T-helper 2 cell treated with Interferon-gamma antibody and Interleukin-4, amounts not matched to agents 5 μg/mL and 100 μg/mL, for 36 hours (primary cell): ENCODE measurements around the gene CCER1.
"Not testable (repeated sequence)": the region's sequence is repeated elsewhere in the genome, so short reads cannot be mapped to it uniquely, and the experiment has no call there.

Source experiments
- DNase-seq: peaks from one replicate; pipeline ENCODE4 v3.0.0; 2021; ENCODE audit warnings: low spot score
- H3K27ac Mint-ChIP-seq: one replicate; pipeline ENCODE4 v1.8.0; 2021; ENCODE audit warnings: mild to moderate bottlenecking, mixed read lengths
- H3K27me3 Mint-ChIP-seq: one replicate; pipeline ENCODE4 v1.8.0; 2021; ENCODE audit warnings: low read depth, mixed read lengths
- H3K36me3 Mint-ChIP-seq: one replicate; pipeline ENCODE4 v1.8.0; 2021; ENCODE audit warnings: low read depth, mixed read lengths
- H3K4me1 Mint-ChIP-seq: one replicate; pipeline ENCODE4 v1.8.0; 2021; ENCODE audit warnings: low read depth, mixed read lengths
- H3K4me3 Mint-ChIP-seq: one replicate; pipeline ENCODE4 v1.8.0; 2022; ENCODE audit warnings: mild to moderate bottlenecking, moderate library complexity, mixed read lengths
- H3K9me3 Mint-ChIP-seq: one replicate; pipeline ENCODE4 v1.8.0; 2021; ENCODE audit warnings: mixed read lengths

Gene CCER1

GRCh38 chr12:90954921-90955320 lies at the start of gene CCER1:
TSS of gene CCER1 (minus strand) at chr12:90955176. CDS start at chr12:90954742, 434 bp downstream.
- peaks cover 3% of the 10 kb centered on the region for H3K27me3 Mint-ChIP-seq
- no peak for DNase-seq
- no peak within 1 kb of the TSS for H3K4me3 Mint-ChIP-seq
- no peaks in the 10 kb centered on the region for H3K4me1 Mint-ChIP-seq
- no peaks in the 10 kb centered on the region for H3K36me3 Mint-ChIP-seq
- no peak within 1 kb of the TSS for H3K27ac Mint-ChIP-seq
- H3K9me3 Mint-ChIP-seq = no peaks in the 10 kb centered on the region

GRCh38 chr12:91003737-91004136 lies 48.8 kb upstream of the CCER1 start:
- DNase-seq = no peak
- H3K9me3 Mint-ChIP-seq = no peaks in the 10 kb centered on the region
- H3K27me3 Mint-ChIP-seq = peaks cover 22% of the 10 kb centered on the region
- no peak overlapping the region for H3K4me3 Mint-ChIP-seq
- H3K27ac Mint-ChIP-seq = no peak overlapping the region
- no peaks in the 10 kb centered on the region for H3K36me3 Mint-ChIP-seq
- H3K4me1 Mint-ChIP-seq = peaks cover 19% of the 10 kb centered on the region

GRCh38 chr12:91001306-91001705 lies 46.3 kb upstream of the CCER1 start:
- no peak for DNase-seq
- no peak overlapping the region for H3K4me3 Mint-ChIP-seq

GRCh38 chr12:90999966-91000365 lies 45.0 kb upstream of the CCER1 start:
- DNase-seq = no peak
- no peak overlapping the region for H3K27ac Mint-ChIP-seq
- no peaks in the 10 kb centered on the region for H3K9me3 Mint-ChIP-seq

More at GRCh38 chr12:91001306-91001705, 46.3 kb upstream of the CCER1 start:
- Mint-ChIP-seq H3K27ac (no peak overlapping the region), H3K9me3 (no peaks in the 10 kb centered on the region), H3K4me1 (no peaks in the 10 kb centered on the region), H3K27me3 (peaks cover 18% of the 10 kb centered on the region), H3K36me3 (no peaks in the 10 kb centered on the region)

GRCh38 chr12:90999527-90999926 lies 44.6 kb upstream of the CCER1 start:
- Mint-ChIP-seq H3K36me3 (no peaks in the 10 kb centered on the region), H3K27ac (no peak overlapping the region), H3K27me3 (peaks cover 11% of the 10 kb centered on the region), H3K9me3 (no peaks in the 10 kb centered on the region), H3K4me1 (no peaks in the 10 kb centered on the region), H3K4me3 (no peak overlapping the region)
- no peak for DNase-seq

More at GRCh38 chr12:90999966-91000365, 45.0 kb upstream of the CCER1 start:
- Mint-ChIP-seq H3K27me3 (peaks cover 11% of the 10 kb centered on the region), H3K36me3 (no peaks in the 10 kb centered on the region), H3K4me1 (no peaks in the 10 kb centered on the region), H3K4me3 (no peak overlapping the region)

- H3K27me3 Mint-ChIP-seq = no peaks in the 10 kb centered on the region
- H3K36me3 Mint-ChIP-seq = no peaks in the 10 kb centered on the region
- no peak overlapping the region for H3K27ac Mint-ChIP-seq
- no peak overlapping the region for H3K4me3 Mint-ChIP-seq
- DNase-seq = no peak
- H3K9me3 Mint-ChIP-seq = no peaks in the 10 kb centered on the region
- no peaks in the 10 kb centered on the region for H3K4me1 Mint-ChIP-seq
These were observed 40.0 kb upstream of the CCER1 start for GRCh38 chr12:90995010-90995409.

GRCh38 chr12:90991952-90992465 lies 37.0 kb upstream of the CCER1 start:
- no peak overlapping the region for H3K27ac Mint-ChIP-seq
- H3K36me3 Mint-ChIP-seq = no peaks in the 10 kb centered on the region
- no peak overlapping the region for H3K4me3 Mint-ChIP-seq
- no peaks in the 10 kb centered on the region for H3K9me3 Mint-ChIP-seq
- no peak for DNase-seq
- H3K27me3 Mint-ChIP-seq = no peaks in the 10 kb centered on the region
- no peaks in the 10 kb centered on the region for H3K4me1 Mint-ChIP-seq

GRCh38 chr12:90990611-90991010 lies 35.6 kb upstream of the CCER1 start:
- DNase-seq = no peak
- Mint-ChIP-seq H3K9me3 (no peaks in the 10 kb centered on the region), H3K36me3 (no peaks in the 10 kb centered on the region), H3K27me3 (no peaks in the 10 kb centered on the region), H3K27ac (no peak overlapping the region), H3K4me3 (no peak overlapping the region), H3K4me1 (no peaks in the 10 kb centered on the region)

- Mint-ChIP-seq H3K4me3 (no peak overlapping the region), H3K9me3 (no peaks in the 10 kb centered on the region), H3K27ac (no peak overlapping the region), H3K4me1 (no peaks in the 10 kb centered on the region), H3K36me3 (no peaks in the 10 kb centered on the region), H3K27me3 (no peaks in the 10 kb centered on the region)
- no peak for DNase-seq
These were observed 34.7 kb upstream of the CCER1 start for GRCh38 chr12:90989686-90990111.

GRCh38 chr12:90987520-90987919 lies 32.5 kb upstream of the CCER1 start:
- Mint-ChIP-seq H3K27me3 (no peaks in the 10 kb centered on the region), H3K4me1 (no peaks in the 10 kb centered on the region), H3K36me3 (no peaks in the 10 kb centered on the region), H3K9me3 (no peaks in the 10 kb centered on the region), H3K4me3 (no peak overlapping the region), H3K27ac (no peak overlapping the region)
- DNase-seq = no peak

- H3K36me3 Mint-ChIP-seq = no peaks in the 10 kb centered on the region
- no peak for DNase-seq
- H3K9me3 Mint-ChIP-seq = no peaks in the 10 kb centered on the region
- H3K4me1 Mint-ChIP-seq = no peaks in the 10 kb centered on the region
- no peak overlapping the region for H3K27ac Mint-ChIP-seq
- H3K4me3 Mint-ChIP-seq = no peak overlapping the region
- H3K27me3 Mint-ChIP-seq = no peaks in the 10 kb centered on the region
These were observed 32.1 kb upstream of the CCER1 start for GRCh38 chr12:90987101-90987500.

GRCh38 chr12:90985331-90985730 lies 30.4 kb upstream of the CCER1 start:
- not testable (repeated sequence) for H3K27ac Mint-ChIP-seq, DNase-seq, H3K4me3 Mint-ChIP-seq, H3K27me3 Mint-ChIP-seq, H3K36me3 Mint-ChIP-seq, H3K4me1 Mint-ChIP-seq, H3K9me3 Mint-ChIP-seq

GRCh38 chr12:90984114-90984513 lies 29.1 kb upstream of the CCER1 start:
- no peak overlapping the region for H3K4me3 Mint-ChIP-seq
- no peaks in the 10 kb centered on the region for H3K36me3 Mint-ChIP-seq
- H3K27ac Mint-ChIP-seq = no peak overlapping the region
- no peaks in the 10 kb centered on the region for H3K27me3 Mint-ChIP-seq
- no peaks in the 10 kb centered on the region for H3K4me1 Mint-ChIP-seq
- H3K9me3 Mint-ChIP-seq = no peaks in the 10 kb centered on the region
- DNase-seq = no peak

GRCh38 chr12:90982170-90982569 lies 27.2 kb upstream of the CCER1 start:
- no peak overlapping the region for H3K4me3 Mint-ChIP-seq
- no peak for DNase-seq
- H3K27ac Mint-ChIP-seq = no peak overlapping the region
- H3K27me3 Mint-ChIP-seq = no peaks in the 10 kb centered on the region
- no peaks in the 10 kb centered on the region for H3K36me3 Mint-ChIP-seq
- no peaks in the 10 kb centered on the region for H3K4me1 Mint-ChIP-seq
- no peaks in the 10 kb centered on the region for H3K9me3 Mint-ChIP-seq

GRCh38 chr12:90979951-90980350 lies 25.0 kb upstream of the CCER1 start:
- Mint-ChIP-seq H3K27ac (no peak overlapping the region), H3K27me3 (no peaks in the 10 kb centered on the region), H3K4me3 (no peak overlapping the region), H3K4me1 (no peaks in the 10 kb centered on the region), H3K9me3 (no peaks in the 10 kb centered on the region), H3K36me3 (no peaks in the 10 kb centered on the region)
- no peak for DNase-seq
